Keratinocyte (primary cell): ENCODE data around the gene GIMAP7. TPM values are rescaled to one million over a fixed set of nuclear protein-coding genes. Genes with fewer than 3 reads are reported as not detected.
A peak's percentile ranks its signal among the peaks of the same experiment; 100 is the strongest.

Experiments used
- DNase-seq: peaks from one replicate; pipeline ENCODE4 v3.0.0-alpha.2; 2011; ENCODE audit warnings: low read depth, missing footprints, low spot score
- FAIRE-seq: peaks from 2 replicates; lab custom pipeline; 2011; peaks lifted over from hg19 to GRCh38; lab: Jason Lieb, UNC
- H2AFZ ChIP-seq: 2 replicates; pipeline ENCODE4 v1.6.0; 2012; ENCODE audit warnings: low read length, control low read depth, inconsistent platforms; ENCODE audit not compliant: control insufficient read depth
- H3K27ac ChIP-seq: 2 replicates; pipeline ENCODE4 v1.5.1; 2011; ENCODE audit warnings: low read length; ENCODE audit not compliant: control insufficient read depth, insufficient read depth
- H3K27me3 ChIP-seq: 3 replicates; pipeline ENCODE4 v1.6.0; 2011; ENCODE audit warnings: low read length; ENCODE audit not compliant: control insufficient read depth, insufficient read depth; ENCODE audit errors: extremely low read depth
- H3K36me3 ChIP-seq, 2 experiments: 2 replicates in 1 of 2; 3 replicates in 1 of 2; pipeline ENCODE4 v1.5.1; 2011; ENCODE audit warnings: low read length in 2 of 2, mild to moderate bottlenecking in 1 of 2; ENCODE audit not compliant: control insufficient read depth in 2 of 2, insufficient read depth in 2 of 2; ENCODE audit errors: extremely low read depth in 1 of 2
- H3K4me1 ChIP-seq: 3 replicates; pipeline ENCODE4 v1.5.1; 2011; ENCODE audit warnings: low read length; ENCODE audit not compliant: control insufficient read depth, insufficient read depth; ENCODE audit errors: extremely low read depth
- H3K4me2 ChIP-seq: 3 replicates; pipeline ENCODE4 v1.6.0; 2011; ENCODE audit warnings: low read depth, low read length; ENCODE audit not compliant: control insufficient read depth, insufficient read depth; ENCODE audit errors: extremely low read depth
- H3K4me3 ChIP-seq, 3 experiments: fragments of 200-600 bp in 1 of 3; sonication (generic) in 1 of 3; 2 replicates in 2 of 3; 3 replicates in 1 of 3; pipeline ENCODE4 v1.5.1; 2011 to 2016; ENCODE audit warnings: low read length in 3 of 3, mild to moderate bottlenecking in 3 of 3, control low read depth in 2 of 3, inconsistent platforms in 1 of 3, low read depth in 1 of 3, mixed read lengths in 1 of 3, mixed run types in 1 of 3, moderate library complexity in 1 of 3; ENCODE audit not compliant: control insufficient read depth in 2 of 3, insufficient read depth in 2 of 3; ENCODE audit errors: extremely low read depth in 1 of 3
- H3K79me2 ChIP-seq: 2 replicates; pipeline ENCODE4 v1.6.0; 2012; ENCODE audit warnings: low read length; ENCODE audit not compliant: control insufficient read depth, insufficient read depth
- H3K9ac ChIP-seq: 3 replicates; pipeline ENCODE4 v1.6.0; 2011; ENCODE audit warnings: low read length; ENCODE audit not compliant: control insufficient read depth, insufficient read depth; ENCODE audit errors: extremely low read depth
- H3K9me1 ChIP-seq: 3 replicates; pipeline ENCODE4 v1.6.0; 2011; ENCODE audit warnings: low read length; ENCODE audit not compliant: control insufficient read depth, insufficient read depth; ENCODE audit errors: extremely low read depth
- H3K9me3 ChIP-seq: 2 replicates; pipeline ENCODE4 v1.5.1; 2012; ENCODE audit warnings: low read depth, low read length; ENCODE audit not compliant: control insufficient read depth
- H4K20me1 ChIP-seq: 3 replicates; pipeline ENCODE4 v1.6.0; 2011; ENCODE audit warnings: low read length; ENCODE audit not compliant: control insufficient read depth, insufficient read depth; ENCODE audit errors: extremely low read depth
- EZH2 ChIP-seq: IDR thresholded peaks from one replicate; pipeline ENCODE4 v1.6.1; 2012; ENCODE audit warnings: inconsistent platforms, mild to moderate bottlenecking, low read length, moderate library complexity
- dilution Hi-C: fragments of 300-500 bp; cut with MboI; formaldehyde crosslinking; loops from one replicate; pipeline ENCODE4 v1.7.0; 2020; ENCODE audit warnings: low sequenced_read_pairs; ENCODE audit not compliant: extremely low pct_ligation_motif_present
- polyA plus RNA-seq, 5 experiments: library from polyadenylated mRNA; depleted of rRNA in 3 of 5; stranded (reverse) in 3 of 5; stranded (forward) in 1 of 5; unstranded in 1 of 5; fragments of >200 nt; gene quantifications; 1 replicate in 1 of 5; 2 replicates in 3 of 5; 3 replicates in 1 of 5; pipeline versions ENCODE4 v1.2.1 to v1.2.3, GENCODE V29; 2011 to 2012; ENCODE audit warnings: missing spikeins in 2 of 5, low read depth in 1 of 5, low replicate concordance in 1 of 5
- TF ChIP-seq, protein P1 (sequence below), 3 experiments: IDR thresholded peaks in 1 of 3; conservative IDR thresholded peaks in 1 of 3; optimal IDR thresholded peaks in 1 of 3; 2 replicates in 2 of 3; 3 replicates in 1 of 3; pipeline versions ENCODE3 to v1.5.1; 2011; ENCODE audit warnings: low read length in 3 of 3, mild to moderate bottlenecking in 3 of 3, moderate library complexity in 2 of 3, control low read depth in 1 of 3, inconsistent platforms in 1 of 3; ENCODE audit not compliant: insufficient read depth in 2 of 3; ENCODE audit errors: extremely low read depth in 1 of 3

GIMAP7 gene
- polyA plus RNA-seq, 1 donor (not counting 4 experiments of a cell fraction or from before 2014, with no cell fraction given): not detected

DNA sequence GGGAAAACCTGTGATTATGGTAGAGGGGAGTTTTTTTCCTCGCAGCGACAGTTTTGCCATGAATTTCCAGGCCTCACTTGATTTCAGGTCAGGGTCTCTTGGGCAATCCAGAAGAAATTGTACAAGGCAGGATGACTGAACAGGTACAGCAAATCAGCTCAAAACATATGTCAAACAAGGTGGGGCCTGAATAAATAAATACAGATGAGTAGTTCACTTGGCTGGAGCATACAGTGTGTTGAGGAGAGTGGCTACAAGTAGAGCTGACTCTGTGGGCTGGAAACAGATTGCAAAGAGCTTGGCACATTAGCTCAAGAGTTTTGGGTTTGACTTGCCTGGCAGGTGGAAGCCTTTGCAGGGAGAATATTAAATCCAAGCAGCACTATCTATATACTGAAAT, 49.3 kb upstream of the GIMAP7 start:
- no peaks in the 10 kb centered on the region for H3K9me1 ChIP-seq
- H3K27ac ChIP-seq: no peak overlapping the region
- H3K4me3 ChIP-seq: no peak overlapping the region
- no peaks in the 10 kb centered on the region for H3K27me3 ChIP-seq
- FAIRE-seq: no peak
- H3K4me2 ChIP-seq: no peak overlapping the region
- peaks cover 9% of the 10 kb centered on the region for H3K4me1 ChIP-seq
- H3K36me3 ChIP-seq: no peaks in the 10 kb centered on the region
- no peak overlapping the region for H2AFZ ChIP-seq
- no peaks in the 10 kb centered on the region for H3K9me3 ChIP-seq
- no peak for DNase-seq
- TF ChIP-seq EZH2: no peak
- TF ChIP-seq, protein P1, sequence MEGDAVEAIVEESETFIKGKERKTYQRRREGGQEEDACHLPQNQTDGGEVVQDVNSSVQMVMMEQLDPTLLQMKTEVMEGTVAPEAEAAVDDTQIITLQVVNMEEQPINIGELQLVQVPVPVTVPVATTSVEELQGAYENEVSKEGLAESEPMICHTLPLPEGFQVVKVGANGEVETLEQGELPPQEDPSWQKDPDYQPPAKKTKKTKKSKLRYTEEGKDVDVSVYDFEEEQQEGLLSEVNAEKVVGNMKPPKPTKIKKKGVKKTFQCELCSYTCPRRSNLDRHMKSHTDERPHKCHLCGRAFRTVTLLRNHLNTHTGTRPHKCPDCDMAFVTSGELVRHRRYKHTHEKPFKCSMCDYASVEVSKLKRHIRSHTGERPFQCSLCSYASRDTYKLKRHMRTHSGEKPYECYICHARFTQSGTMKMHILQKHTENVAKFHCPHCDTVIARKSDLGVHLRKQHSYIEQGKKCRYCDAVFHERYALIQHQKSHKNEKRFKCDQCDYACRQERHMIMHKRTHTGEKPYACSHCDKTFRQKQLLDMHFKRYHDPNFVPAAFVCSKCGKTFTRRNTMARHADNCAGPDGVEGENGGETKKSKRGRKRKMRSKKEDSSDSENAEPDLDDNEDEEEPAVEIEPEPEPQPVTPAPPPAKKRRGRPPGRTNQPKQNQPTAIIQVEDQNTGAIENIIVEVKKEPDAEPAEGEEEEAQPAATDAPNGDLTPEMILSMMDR (optimal IDR thresholded peaks at IDR 0.05 in 1 of 3, IDR thresholded peaks at IDR 0.05 in 1 of 3, conservative IDR thresholded peaks at IDR 0.05 in 1 of 3; ENCODE audit: extremely low read depth in 1 of 3, insufficient read depth in 2 of 3, low read length in 3 of 3): no peak
- no peaks in the 10 kb centered on the region for H4K20me1 ChIP-seq
- dilution Hi-C loops: no loop called here
- no peak overlapping the region for H3K9ac ChIP-seq
- H3K79me2 ChIP-seq: no peaks in the 10 kb centered on the region

DNA sequence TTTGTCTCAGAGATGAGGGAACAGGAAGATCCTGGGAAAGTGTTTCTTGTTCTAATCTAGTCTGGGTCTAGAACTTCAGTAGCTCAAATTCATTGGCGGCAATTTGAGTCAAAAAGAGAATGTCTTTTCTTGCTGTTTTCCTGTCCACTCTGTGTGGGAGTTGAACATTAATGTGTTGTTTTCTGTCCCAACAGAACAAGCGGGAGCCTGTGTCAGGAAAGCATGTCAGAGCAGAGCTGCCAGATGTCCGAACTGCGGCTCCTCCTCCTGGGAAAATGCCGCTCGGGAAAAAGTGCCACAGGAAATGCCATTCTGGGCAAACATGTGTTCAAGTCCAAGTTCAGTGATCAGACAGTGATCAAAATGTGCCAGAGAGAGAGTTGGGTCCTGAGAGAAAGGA, 48.2 kb upstream of the GIMAP7 start:
- Histone ChIP-seq H3K27ac (no peak overlapping the region), H4K20me1 (no peaks in the 10 kb centered on the region), H3K9me1 (no peaks in the 10 kb centered on the region), H3K36me3 (no peaks in the 10 kb centered on the region), H3K4me3 (peak overlapping the region in 1 of 3 experiments; percentile 0), H3K27me3 (no peaks in the 10 kb centered on the region), H3K9ac (no peak overlapping the region), H3K79me2 (no peaks in the 10 kb centered on the region), H2AFZ (peak overlapping the region; percentile 93), H3K4me1 (peaks cover 9% of the 10 kb centered on the region), H3K4me2 (peak overlapping the region; percentile 50), H3K9me3 (no peaks in the 10 kb centered on the region)
- peak; percentile 71 for FAIRE-seq
- no peak for TF ChIP-seq EZH2
- TF ChIP-seq, protein P1 (optimal IDR thresholded peaks at IDR 0.05 in 1 of 3, IDR thresholded peaks at IDR 0.05 in 1 of 3, conservative IDR thresholded peaks at IDR 0.05 in 1 of 3; ENCODE audit: extremely low read depth in 1 of 3, insufficient read depth in 2 of 3, low read length in 3 of 3): no peak
- no peak for DNase-seq
- dilution Hi-C loops: no loop called here
